ENCODE results near the gene FOXN3.
"Not testable (repeated sequence)": the region's sequence is repeated elsewhere in the genome, so short reads cannot be mapped to it uniquely, and the experiment has no call there.

FOXN3 gene

DNA sequence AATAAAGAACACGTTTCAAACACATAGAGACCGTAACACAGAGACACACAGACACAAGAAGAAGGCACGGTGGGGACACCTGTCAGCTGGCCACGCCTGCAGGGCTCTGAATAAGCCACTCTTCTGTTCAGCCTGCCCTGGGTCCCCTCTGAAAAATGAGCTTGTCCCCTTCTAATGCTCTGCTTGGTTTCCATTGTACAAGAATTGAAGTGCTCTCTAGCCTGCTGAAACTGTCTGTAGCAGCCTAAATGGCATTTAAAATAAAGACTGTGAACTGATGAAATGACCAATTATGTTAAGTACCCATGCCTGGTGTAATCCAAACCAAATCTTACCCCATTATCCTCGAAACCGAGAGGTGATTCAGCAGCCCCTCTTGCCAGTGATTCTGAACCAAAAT, 139.8 kb downstream of the FOXN3 start:
- no peak for DNase-seq (ENCODE audit: low read depth)

DNA sequence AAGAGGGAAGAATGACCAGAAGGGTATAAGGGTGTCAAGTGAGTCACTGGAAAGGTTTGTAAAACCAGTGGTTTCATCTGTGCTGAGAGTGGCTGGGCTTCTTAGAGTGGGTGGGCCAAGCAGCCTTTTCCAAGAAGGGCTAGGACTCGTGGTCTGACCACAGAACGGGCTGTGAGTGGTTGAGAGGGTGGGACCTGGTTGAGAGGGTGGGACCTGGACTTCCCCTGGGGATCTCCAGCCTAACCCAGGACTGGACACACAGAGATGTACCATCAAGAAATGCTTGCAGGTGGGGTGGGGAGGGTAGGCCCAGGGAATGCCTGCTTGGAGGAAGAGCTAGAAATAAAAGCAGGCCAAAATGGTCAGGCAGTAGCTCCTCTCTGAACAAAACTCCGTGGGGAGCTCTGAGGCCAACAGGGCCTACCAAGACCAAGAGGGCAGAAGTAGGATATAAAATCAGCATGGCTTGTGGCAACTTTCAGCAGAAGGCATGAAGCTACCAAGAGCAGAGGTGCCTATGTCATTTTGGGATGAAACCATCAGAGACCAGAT, 140.5 kb downstream of the FOXN3 start:
- DNase-seq (ENCODE audit: low read depth): no peak

DNA sequence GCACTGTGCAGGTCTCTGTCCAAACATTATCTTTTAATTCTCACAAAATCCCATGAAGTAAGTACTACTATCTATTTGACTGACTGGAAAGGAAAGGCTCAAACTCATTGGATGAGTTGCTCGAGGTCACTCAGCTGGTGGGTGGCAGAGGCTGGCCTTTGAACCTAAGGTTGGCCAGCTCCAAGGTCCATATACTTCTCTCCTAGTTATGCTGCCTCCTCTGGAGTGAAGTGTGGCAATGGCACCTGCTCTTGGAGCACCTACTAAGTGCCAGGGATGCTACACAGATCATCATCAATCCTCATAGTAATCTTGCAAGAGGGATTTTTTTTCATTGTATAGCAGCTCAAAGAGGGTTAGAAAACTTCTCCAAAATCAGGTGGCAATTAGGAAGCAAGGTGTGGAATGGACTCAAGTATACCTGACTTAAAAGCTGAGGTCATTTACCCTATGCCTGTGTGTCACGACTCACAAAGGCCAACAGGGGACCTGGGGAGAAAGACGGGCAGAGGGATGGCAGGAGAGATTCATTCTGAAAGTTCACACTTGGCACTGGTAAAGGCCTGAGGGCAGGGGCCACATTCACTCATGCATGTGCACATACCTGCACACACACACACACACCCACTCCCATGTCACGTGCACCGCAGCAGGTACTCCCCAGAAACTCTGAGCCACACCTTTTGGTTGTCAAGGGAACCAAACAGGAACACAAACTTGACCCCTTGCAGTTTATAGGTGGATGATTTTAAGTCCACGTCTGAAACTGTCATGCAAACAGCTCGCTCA, 146.4 kb downstream of the FOXN3 start:
- DNase-seq (ENCODE audit: low read depth): no peak

DNA sequence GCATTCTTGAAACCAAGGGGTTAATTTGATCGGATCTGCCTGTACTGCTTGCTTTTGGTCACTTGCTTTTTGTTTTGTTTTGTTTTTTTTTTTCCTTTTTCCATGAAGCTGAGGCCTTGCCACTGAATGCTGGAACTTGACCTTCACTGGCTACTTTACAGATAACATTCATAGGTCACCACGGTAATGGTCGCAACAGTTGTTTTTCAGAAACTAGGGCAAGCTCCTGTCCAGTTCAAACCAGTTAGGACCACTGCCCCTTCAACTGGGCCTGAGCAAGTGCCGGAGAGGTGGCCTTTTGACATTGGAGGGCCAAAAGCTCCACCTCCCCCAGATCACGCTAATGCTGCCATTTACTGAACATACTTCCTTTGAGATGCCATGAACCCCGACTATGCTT, 147.6 kb downstream of the FOXN3 start:
- no peak for DNase-seq (ENCODE audit: low read depth)

DNA sequence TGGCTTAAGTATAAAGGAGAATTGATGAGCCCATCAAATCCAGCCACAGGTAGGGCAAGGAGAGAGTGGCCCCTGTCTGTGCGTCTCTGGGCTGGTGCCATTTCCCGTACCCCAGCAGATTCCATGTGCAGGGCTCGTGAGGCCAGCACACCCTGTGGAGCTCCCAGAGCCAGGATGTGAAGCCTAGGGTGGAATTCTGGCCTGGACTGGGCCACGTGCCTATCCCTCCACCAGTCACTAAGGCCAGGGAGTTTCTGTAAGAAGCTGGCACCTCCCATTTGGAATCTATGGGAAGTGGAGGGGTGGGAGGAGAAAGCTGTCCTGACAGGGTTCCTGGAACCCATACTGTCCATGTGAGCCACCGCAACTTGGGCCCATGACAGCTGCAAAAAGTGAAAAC, 148.5 kb downstream of the FOXN3 start:
- no peak for DNase-seq (ENCODE audit: low read depth)

DNA sequence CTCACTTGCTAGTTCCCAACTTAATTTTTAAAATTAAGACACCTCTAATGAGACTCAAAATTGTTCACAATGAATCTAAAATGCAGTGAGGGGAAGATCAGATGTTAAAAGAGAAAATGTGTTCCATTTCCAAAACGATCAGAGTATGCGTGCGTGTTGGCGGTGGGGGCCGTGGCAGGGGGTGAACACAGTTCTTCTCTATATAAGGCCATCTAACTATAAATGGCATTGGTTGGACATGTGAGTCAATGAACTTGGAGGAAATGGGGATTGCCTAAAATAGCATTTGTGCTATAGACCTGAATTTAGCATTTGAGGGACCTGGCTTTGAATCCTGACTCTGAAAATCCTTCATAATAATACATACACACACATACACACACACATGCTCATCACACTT, 149.4 kb downstream of the FOXN3 start:
- DNase-seq (ENCODE audit: low read depth): no peak

DNA sequence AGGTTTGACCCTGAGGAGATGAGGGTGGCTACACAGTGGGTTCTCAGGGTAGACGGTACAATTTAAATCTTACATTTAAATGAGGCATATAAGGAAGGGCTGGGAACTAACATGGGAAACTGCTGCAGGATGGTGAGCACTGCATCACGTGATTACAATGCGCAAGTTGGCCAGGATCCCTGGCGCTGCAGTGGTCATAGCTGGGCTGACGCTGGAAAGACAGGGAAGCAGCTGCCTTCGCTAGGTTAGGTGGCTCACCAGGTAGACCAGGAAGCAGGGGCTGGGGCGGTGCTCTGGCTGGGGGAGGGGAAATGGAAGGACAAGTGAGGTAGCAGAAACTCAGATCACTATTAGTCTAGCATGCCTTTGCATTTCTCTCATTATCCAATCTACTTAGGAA, 149.9 kb downstream of the FOXN3 start:
- no peak for DNase-seq (ENCODE audit: low read depth)

DNA sequence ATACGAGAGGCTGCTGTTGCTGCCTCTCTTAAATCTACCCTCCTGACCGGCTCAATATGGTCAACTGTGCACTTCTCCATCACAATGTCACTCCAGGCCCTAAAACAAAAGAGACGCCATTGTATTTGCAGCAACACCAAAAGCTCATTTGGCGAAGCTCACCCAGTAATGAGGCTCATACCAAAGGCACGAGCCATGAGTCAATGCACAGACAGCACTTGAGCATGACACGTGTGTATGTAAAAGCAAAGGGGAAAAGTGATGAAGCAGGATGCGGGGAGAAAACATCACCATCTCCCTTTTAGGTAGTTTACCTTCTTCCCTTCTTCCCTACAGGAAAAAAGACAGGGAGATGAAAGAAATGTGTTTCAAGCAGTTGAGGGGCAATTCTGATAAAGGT, 150.3 kb downstream of the FOXN3 start:
- DNase-seq (ENCODE audit: low read depth): no peak

DNA sequence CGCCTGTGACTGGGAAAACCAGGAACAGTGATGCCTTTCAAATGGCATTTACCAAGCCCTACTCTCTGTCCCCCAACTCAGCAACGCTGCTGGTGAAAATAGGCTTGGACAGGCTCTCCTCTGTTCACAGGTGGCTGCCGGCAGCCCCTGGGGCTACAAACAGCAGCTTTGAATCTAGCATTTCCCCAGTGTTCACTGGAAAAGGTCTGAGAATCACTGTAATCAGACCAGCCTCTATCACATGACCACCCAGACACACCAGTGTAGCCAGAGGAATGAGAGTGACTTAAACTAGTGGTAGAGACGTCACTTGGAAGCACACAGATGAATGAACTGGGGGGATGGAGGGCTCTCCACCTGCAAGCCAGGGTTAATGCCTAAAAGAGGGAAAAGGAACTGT, 151.8 kb downstream of the FOXN3 start:
- no peak for DNase-seq (ENCODE audit: low read depth)

DNA sequence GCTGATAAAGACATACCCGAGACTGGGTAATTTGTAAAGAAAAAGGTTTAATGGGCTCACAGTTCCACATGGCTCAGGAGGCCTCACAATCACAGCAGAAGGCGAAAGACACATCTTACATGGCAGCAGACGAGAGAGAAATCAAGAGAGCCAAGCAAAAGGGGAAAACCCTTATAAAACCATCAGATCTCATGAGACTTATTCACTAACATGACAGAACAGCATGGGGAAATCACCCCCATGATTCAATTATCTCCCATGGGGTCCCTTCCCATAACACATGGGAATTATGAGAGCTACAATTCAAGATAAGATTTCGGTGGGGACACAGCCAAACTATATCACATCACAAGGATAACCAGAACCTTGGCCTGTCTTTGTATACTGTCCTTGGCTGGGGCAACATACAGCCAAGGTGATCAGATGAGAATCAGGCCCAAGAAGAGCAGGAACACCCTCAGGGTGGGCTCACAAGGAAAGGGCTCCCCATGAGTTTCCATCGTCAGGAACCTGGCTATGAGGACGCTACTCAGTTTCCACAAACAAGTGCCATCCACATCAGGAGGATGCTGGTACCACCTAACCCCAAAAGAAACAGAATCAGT, 152.7 kb downstream of the FOXN3 start:
- no peak for DNase-seq (ENCODE audit: low read depth)

DNA sequence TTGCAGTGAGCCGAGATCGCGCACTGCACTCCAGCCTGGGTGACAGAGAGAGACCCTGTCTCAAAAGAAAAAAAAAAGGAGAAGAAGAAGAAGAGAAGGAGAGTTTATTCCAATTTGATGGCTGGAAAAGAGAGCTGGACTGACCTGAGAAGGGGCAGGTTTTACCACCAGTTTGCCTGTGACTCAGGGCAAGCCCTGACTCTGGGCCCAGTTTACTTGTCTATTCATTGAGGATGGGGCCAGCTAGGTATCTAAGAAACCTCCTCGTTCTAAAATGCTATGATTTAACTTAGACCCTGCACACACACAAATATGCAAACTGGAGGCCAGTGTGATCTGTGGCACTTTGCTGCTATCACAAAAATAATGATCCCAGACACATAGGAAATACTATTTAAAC, 155.0 kb downstream of the FOXN3 start:
- DNase-seq (ENCODE audit: low read depth): no peak

DNA sequence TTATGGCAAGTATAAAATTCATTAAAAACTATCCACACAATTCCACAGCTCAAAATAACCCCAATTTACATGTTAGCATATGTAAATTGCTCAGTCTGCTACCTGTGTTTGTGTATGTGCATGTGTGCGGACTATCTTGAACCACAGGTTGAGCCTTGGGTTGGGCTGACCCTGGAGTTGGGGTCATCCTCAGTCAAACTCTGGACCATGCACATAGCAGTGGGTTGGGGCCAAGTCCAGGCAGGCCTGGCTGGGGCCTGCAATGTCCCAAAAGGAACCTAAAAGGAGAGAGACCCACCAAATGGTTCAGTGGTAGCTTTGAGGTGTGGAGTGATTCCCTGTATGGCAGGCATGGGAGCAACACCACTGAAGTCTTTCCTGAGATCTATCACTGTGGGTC, 156.1 kb downstream of the FOXN3 start:
- DNase-seq (ENCODE audit: low read depth): no peak

DNA sequence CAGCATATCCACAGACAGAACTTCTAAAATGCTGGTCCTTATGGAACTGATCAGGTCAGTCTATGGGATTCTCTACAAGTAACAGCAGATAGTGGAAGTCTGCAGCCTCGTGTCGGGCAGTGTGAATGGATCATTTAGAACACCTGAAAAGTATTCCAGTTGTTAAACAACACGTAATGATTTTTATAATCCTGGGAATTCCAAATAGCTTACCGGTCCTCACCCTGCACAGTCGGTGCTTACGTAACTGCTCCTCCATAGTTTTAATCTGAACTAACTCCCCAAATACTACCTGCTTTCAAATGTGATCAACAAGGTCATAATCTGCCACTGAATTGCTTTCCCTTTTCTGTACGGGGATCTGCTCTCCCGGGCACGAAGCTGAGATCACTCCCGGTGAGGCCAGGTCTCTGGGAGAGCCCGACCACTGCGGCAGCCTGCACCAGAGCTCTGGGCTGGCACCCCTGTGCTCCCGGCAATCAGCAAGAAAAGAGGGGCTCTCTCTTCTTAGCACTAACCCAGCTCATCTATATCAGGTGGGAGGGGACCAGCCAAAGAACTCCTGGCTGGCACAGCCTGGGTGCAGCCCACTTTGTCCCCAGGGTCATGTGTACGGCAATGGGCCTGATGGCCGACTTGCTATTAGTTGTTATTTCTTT, 157.0 kb downstream of the FOXN3 start:
- DNase-seq (ENCODE audit: low read depth): no peak

DNA sequence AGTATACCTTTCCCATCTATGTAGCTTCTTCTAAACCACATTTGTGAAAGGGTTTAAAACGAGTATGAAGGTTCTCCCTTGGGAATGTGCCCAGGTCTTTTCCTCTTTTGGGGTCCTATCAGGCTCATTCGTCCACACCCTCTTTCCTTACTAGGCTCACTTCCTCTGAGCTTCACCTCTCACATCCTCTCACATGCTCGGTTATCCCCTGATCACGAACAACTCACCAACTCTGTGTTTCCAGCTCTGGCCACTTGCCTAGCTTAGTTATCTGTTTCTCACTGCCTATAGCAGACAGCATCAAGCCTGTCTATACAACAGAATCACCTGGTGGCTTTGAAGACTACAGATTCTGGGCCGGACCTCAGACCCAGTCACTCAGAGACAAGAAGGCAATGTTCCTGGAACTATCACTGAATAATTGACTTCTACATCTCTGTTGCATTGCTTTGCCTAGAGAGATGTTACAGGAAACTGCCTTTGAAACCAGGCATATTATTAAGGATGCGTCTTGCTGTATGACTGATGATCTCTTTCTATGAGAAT, 158.2 kb downstream of the FOXN3 start:
- no peak for DNase-seq (ENCODE audit: low read depth)

DNA sequence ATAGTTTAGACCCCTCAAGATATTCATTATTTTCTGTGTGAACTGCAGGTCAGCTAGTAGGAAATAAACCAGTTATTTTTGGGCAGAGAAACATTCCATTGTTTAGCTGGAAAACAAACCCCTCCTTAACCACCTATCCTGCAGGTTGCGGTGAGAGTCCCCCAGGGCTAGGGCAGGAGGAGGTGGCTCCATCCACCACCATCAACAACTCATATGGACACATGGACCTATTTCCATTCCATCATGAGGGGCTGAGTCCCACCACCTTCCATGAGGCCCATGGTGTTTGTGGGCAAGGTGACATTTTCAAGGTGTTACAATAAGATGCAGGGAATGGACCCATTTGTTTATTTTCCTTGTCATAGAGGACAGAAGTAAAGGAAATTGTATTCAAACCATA, 160.1 kb downstream of the FOXN3 start:
- no peak for DNase-seq (ENCODE audit: low read depth)

DNA sequence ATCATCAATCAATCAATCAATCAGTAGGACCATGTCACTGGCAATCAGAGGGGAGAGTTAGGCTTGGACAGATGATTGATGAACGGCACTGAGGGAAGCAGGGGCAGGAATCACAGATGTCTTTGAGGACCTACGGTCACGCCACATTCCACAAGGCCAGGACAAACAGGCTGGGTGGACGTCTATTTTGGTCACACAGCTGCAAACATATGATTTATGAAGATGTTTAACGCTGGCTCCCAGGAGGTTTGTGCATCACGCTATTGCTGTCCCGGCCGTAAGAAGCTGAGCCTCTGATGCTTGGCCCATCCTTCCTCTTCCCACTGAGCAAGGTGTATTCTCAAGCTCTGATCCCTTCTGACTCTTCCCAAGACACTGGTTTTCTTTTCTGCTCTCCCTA, 160.8 kb downstream of the FOXN3 start:
- no peak for DNase-seq (ENCODE audit: low read depth)

DNA sequence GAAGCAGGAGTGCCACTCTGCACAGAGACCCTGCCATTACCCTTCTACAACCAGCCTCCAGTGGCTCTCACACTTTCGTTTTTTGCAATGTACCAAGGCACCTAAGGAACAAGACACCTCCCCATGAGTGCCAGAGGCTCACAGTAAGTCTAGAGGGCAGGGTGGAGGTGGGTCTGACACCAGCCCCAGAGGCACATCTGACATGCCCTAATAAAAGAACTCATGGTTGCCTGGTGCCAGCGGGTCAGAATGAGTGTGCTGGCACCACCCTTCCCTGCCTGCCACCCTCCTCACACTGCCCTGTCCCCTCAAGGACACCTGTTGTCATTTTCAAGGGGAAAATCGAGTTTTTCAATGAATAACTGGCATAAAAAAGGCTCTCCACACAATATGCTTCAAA, 161.2 kb downstream of the FOXN3 start:
- no peak for DNase-seq (ENCODE audit: low read depth)

DNA sequence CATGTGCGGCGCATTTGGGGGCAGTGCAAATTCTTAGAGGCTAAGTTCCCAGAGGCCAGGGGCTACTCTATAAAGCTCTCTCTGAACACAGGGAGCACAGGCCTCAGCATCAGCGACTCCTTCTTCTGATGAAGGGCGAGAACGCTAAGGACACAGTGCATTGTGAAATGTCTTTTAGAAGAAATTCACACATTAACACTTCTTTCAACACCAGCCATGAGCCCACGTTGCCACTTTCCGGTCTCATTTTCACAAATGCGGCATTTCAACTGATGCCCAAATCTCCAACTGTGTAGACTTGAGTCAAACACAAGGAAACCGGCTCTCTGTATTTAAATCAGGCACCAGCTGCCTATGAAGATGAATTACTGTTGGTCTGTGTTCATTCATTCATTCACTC, 162.0 kb downstream of the FOXN3 start:
- no peak for DNase-seq (ENCODE audit: low read depth)

DNA sequence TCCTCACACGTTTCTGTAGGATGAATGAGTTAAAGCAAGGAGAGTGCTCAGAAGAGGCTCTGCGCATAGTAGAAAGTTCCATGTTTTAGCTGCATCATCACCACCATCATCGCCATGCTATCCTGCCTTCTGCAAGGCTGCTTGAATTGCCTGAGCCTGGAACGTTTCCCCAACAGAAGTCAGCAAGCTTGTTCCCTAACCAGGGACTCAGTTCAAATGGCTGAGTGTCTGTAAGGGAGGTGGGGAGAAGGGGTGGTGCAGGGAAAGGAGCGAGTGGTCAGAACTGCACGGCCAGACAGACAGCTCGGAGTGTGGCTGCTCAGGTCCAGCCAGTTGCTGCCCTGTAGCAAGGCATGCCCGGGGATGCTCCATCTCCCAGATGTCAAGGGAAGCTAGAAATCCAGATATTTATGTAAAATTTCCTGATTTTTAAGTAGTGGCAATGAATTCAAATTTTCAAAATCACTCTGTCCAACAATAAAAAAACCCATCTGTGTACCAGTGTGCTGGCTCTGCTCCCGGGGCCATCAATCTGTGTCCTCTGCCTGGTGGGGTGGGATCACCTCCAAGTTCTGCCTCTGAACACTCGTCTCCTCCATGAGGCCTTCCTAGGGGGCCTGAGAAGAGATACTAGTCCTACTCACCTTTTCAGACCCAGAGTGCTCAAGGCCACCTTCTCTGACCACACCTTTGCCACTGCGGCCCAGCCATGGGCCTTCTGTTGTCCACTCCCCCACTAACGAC, 162.7 kb downstream of the FOXN3 start:
- no peak for DNase-seq (ENCODE audit: low read depth)

DNA sequence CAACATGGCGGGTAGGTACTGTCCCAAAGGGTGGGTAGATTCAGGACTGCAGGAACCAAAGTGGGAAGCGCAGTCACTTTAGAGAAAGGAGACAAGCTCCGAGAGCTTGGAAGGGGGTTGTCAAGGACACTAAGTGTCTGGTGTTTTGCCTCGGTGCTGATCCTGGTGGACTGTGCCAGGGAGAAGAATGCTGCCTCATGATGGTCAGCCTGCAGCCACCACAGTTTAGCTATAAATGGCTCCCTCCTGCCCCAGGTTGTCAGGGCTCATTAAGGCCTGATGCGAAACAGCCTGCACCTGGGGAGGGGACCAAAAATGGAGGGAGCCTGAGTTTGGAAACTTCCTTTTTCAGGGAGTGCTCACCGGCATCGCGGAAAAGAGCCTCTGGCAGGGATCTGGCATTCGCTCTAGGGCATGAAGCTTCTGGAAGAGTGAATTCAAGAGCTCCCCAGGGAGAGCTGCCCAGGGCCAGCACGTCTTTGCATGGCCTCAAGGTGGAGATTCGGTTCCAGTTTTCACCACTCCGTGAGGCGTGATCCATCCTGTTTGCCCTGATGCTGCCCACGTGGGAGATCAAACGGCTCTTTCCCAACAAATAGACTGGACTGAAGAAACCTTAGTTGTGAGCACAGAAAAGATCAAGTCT, 164.0 kb downstream of the FOXN3 start:
- no peak for DNase-seq (ENCODE audit: low read depth)

DNA sequence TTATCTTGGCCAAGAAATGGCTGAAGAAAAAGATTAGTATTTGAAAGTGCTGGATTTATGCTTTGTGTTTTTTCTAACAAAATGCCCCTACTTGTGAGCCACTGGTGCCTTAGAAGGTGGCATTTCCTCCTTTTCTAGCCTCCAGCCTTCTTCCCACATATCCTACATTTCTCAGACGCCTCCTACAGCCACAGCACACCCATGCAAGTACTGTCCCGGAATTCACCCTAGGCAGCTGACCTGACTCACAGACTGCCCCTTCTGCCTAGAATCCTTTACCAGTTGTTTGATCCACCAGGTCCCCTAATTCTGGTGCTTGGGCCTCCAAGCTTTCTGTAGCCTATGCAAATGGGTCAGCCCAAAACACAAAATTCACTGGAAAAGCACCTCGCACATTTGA, 166.0 kb downstream of the FOXN3 start:
- DNase-seq (ENCODE audit: low read depth): no peak

DNA sequence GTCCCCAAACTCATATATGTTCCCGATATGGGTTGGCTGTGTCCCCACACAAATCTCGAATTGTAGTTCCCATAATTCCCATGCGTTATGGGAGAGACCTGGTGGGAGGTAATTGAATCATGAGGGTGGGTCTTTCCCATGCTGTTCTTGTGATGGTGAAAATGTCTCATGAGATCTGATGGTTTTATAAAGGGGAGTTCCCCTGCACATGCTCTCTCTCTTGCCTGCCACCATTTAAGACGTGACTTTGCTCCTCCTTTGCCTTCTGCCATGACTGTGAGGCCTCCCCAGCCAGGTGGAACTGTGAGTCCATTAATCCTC, 166.4 kb downstream of the FOXN3 start:
- not testable (repeated sequence) for DNase-seq (ENCODE audit: low read depth)
